ENCODE results near the gene DHRS2. TPM values are rescaled to one million over a fixed set of nuclear protein-coding genes. Genes with fewer than 3 reads are reported as not detected.

Gene DHRS2
- total and polyA plus RNA-seq, 2 of the 13 experiments (the other 11 are each of a cell fraction or from before 2014, with no cell fraction given) = 1,621 to 3,021 TPM

DNA sequence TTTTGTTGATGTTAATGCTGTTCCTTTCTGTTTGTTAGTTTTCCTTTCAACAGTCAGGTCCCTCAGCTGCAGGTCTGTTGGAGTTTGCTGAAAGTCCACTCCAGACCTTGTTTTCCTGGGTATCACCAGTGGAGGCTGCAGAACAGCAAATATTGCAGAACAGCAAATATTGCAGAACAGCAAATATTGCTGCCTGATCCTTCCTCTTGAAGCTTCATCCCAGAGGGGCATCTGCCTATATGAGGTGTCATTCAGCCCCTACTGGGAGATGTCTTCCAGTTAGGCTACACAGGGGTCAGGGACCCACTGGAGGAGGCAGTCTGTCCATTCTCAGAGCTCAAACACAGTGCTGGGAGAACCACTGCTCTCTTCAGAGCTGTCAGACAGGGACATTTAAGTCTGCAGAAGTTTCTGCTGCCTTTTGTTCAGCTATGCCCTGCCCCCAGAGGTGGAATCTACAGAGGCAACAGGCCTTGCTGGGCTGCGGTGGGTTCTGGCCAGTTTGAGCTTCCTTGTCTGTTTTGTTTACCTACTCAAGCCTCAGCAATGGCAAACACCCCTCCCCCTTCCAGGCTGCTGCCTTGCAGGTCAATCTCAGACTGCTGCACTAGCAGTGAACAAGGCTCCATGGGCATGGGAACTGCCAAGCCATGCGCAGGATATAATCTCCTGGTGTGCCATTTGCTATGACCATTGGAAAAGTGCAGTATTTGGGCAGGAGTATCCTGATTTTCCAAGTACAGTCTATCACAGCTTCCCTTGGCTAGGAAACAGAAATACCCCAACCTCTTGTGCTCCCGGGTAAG is 53.7 kb downstream of the DHRS2 start (continued):
- peak; percentile 55; the same call in 1 of the 2 replicates for TF ChIP-seq GATAD1 (CRISPR knock-in tag; IDR thresholded peaks at IDR 0.05)
- peak; percentile 13; the same call in 1 of the 2 replicates for TF ChIP-seq SP4 (CRISPR knock-in tag; IDR thresholded peaks at IDR 0.05)
- TF ChIP-seq, protein P1, sequence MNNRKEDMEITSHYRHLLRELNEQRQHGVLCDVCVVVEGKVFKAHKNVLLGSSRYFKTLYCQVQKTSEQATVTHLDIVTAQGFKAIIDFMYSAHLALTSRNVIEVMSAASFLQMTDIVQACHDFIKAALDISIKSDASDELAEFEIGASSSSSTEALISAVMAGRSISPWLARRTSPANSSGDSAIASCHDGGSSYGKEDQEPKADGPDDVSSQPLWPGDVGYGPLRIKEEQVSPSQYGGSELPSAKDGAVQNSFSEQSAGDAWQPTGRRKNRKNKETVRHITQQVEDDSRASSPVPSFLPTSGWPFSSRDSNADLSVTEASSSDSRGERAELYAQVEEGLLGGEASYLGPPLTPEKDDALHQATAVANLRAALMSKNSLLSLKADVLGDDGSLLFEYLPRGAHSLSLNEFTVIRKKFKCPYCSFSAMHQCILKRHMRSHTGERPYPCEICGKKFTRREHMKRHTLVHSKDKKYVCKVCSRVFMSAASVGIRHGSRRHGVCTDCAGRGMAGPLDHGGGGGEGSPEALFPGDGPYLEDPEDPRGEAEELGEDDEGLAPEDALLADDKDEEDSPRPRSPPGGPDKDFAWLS (CRISPR knock-in tag; IDR thresholded peaks at IDR 0.05; ENCODE audit: borderline replicate concordance) = 0 out of 2 replicates have a peak, but pooled peaks have one; percentile 27
- peak; percentile 94 for TF ChIP-seq DPF2 (CRISPR knock-in tag; IDR thresholded peaks at IDR 0.05; ENCODE audit: borderline replicate concordance, low read depth)
- TF ChIP-seq, protein P2, sequence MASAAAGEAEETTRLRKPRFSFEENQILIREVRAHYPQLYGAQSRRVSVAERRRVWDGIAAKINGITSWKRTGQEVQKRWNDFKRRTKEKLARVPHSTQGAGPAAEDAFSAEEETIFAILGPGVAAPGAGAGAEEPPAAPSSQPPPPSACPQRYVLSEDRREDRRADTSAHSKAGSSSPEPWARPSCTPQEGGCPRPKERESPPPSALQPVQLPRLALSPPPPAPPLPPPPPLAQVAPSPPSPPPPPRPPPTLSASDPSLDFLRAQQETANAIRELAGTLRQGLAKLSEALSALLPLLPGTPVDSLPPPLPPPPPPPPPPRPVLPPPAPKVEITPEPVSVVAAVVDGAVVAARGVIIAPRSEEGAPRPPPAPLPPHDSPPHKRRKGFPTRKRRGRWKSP (CRISPR knock-in tag; IDR thresholded peaks at IDR 0.05) = peak; percentile 27; the same call in 1 of the 2 replicates
- peak in 1 of 2 experiments; percentile 65; a peak in 1 of 4 replicates for TF ChIP-seq KLF16 (CRISPR knock-in tag; IDR thresholded peaks at IDR 0.05)
- TF ChIP-seq, protein P3, sequence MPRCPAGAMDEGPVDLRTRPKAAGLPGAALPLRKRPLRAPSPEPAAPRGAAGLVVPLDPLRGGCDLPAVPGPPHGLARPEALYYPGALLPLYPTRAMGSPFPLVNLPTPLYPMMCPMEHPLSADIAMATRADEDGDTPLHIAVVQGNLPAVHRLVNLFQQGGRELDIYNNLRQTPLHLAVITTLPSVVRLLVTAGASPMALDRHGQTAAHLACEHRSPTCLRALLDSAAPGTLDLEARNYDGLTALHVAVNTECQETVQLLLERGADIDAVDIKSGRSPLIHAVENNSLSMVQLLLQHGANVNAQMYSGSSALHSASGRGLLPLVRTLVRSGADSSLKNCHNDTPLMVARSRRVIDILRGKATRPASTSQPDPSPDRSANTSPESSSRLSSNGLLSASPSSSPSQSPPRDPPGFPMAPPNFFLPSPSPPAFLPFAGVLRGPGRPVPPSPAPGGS (CRISPR knock-in tag; IDR thresholded peaks at IDR 0.05) = 0 out of 2 replicates have a peak, but pooled peaks have one; percentile 31
- 0 out of 2 replicates have a peak, but pooled peaks have one; percentile 43 for TF ChIP-seq TOE1 (CRISPR knock-in tag; IDR thresholded peaks at IDR 0.05)
- TF ChIP-seq RAD21 (CRISPR knock-in tag; IDR thresholded peaks at IDR 0.05) = peak; percentile 44
- peak; percentile 88 for TF ChIP-seq MTA1 (CRISPR knock-in tag; IDR thresholded peaks at IDR 0.05; ENCODE audit: borderline replicate concordance)
- peak; percentile 34; the same call in 1 of the 2 replicates for TF ChIP-seq GABPB1 (CRISPR knock-in tag; IDR thresholded peaks at IDR 0.05)
- TF ChIP-seq, protein P4, sequence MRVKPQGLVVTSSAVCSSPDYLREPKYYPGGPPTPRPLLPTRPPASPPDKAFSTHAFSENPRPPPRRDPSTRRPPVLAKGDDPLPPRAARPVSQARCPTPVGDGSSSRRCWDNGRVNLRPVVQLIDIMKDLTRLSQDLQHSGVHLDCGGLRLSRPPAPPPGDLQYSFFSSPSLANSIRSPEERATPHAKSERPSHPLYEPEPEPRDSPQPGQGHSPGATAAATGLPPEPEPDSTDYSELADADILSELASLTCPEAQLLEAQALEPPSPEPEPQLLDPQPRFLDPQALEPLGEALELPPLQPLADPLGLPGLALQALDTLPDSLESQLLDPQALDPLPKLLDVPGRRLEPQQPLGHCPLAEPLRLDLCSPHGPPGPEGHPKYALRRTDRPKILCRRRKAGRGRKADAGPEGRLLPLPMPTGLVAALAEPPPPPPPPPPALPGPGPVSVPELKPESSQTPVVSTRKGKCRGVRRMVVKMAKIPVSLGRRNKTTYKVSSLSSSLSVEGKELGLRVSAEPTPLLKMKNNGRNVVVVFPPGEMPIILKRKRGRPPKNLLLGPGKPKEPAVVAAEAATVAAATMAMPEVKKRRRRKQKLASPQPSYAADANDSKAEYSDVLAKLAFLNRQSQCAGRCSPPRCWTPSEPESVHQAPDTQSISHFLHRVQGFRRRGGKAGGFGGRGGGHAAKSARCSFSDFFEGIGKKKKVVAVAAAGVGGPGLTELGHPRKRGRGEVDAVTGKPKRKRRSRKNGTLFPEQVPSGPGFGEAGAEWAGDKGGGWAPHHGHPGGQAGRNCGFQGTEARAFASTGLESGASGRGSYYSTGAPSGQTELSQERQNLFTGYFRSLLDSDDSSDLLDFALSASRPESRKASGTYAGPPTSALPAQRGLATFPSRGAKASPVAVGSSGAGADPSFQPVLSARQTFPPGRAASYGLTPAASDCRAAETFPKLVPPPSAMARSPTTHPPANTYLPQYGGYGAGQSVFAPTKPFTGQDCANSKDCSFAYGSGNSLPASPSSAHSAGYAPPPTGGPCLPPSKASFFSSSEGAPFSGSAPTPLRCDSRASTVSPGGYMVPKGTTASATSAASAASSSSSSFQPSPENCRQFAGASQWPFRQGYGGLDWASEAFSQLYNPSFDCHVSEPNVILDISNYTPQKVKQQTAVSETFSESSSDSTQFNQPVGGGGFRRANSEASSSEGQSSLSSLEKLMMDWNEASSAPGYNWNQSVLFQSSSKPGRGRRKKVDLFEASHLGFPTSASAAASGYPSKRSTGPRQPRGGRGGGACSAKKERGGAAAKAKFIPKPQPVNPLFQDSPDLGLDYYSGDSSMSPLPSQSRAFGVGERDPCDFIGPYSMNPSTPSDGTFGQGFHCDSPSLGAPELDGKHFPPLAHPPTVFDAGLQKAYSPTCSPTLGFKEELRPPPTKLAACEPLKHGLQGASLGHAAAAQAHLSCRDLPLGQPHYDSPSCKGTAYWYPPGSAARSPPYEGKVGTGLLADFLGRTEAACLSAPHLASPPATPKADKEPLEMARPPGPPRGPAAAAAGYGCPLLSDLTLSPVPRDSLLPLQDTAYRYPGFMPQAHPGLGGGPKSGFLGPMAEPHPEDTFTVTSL (CRISPR knock-in tag; IDR thresholded peaks at IDR 0.05; ENCODE audit: borderline replicate concordance) = peak; percentile 84
- TF ChIP-seq KMT2A (CRISPR knock-in tag; IDR thresholded peaks at IDR 0.05) = peak; percentile 29; the same call in 1 of the 2 replicates
- 0 out of 2 replicates have a peak, but pooled peaks have one; percentile 56 for TF ChIP-seq NFKB2 (CRISPR knock-in tag; IDR thresholded peaks at IDR 0.05; ENCODE audit: borderline replicate concordance)
- peak; percentile 43; the same call in 1 of the 2 replicates for TF ChIP-seq PPARG (CRISPR knock-in tag; conservative IDR thresholded peaks at IDR 0.05)
- peak; percentile 45; the same call in 1 of the 2 replicates for TF ChIP-seq MIER2 (CRISPR knock-in tag; IDR thresholded peaks at IDR 0.05)
- TF ChIP-seq IRF2 (CRISPR knock-in tag; IDR thresholded peaks at IDR 0.05) = peak; percentile 52; the same call in 1 of the 2 replicates
- peak; percentile 93 for TF ChIP-seq FOXJ3 (CRISPR knock-in tag; IDR thresholded peaks at IDR 0.05; ENCODE audit: borderline replicate concordance)
- TF ChIP-seq ZNF225 (CRISPR knock-in tag; IDR thresholded peaks at IDR 0.05) = 0 out of 2 replicates have a peak, but pooled peaks have one; percentile 85

Data from HepG2 (cell line).